HepG2 (cell line): ENCODE results near the gene SYMPK. TPM values are rescaled to one million over a fixed set of nuclear protein-coding genes. Genes with fewer than 3 reads are reported as not detected.

Source experiments
- AKNA ChIP-seq: sonication (generic); formaldehyde crosslinking; IDR thresholded peaks from 2 replicates; pipeline ENCODE4 v1.4.0; 2020; ENCODE audit warnings: missing genetic modification reagents, borderline replicate concordance
- GMEB1 ChIP-seq: sonication (generic); formaldehyde crosslinking; IDR thresholded peaks from 2 replicates; pipeline ENCODE4 v1.5.1; 2020; ENCODE audit warnings: missing genetic modification reagents, mild to moderate bottlenecking, borderline replicate concordance
- HDAC6 ChIP-seq: fragments of 200-600 bp; sonication (generic); IDR thresholded peaks from 2 replicates; pipeline ENCODE4 v1.7.0; 2017; ENCODE audit warnings: mild to moderate bottlenecking, antibody characterized with exemption, low read length, low read depth
- HOMEZ ChIP-seq: IDR thresholded peaks from 2 replicates; pipeline ENCODE4 v1.6.1; 2016; ENCODE audit warnings: low read depth
- NR3C1 ChIP-seq: sonication (generic); formaldehyde crosslinking; IDR thresholded peaks from 2 replicates; pipeline ENCODE4 v1.4.0; 2020; ENCODE audit warnings: missing genetic modification reagents
- PHF5A ChIP-seq: IDR thresholded peaks from one replicate; pipeline ENCODE4 v1.6.1; 2018; ENCODE audit warnings: low read depth, missing genetic modification reagents; ENCODE audit not compliant: unreplicated experiment
- RXRB ChIP-seq: IDR thresholded peaks from 2 replicates; pipeline ENCODE4 v1.6.1; 2016; ENCODE audit warnings: borderline replicate concordance, missing genetic modification reagents, missing compliant biosample characterization
- SAP130 ChIP-seq: IDR thresholded peaks from 2 replicates; pipeline ENCODE4 v1.6.1; 2016; ENCODE audit warnings: low read depth
- SOX6 ChIP-seq, 2 experiments: fragments of 450-650 bp in 1 of 2; sonication (generic) in 1 of 2; formaldehyde crosslinking in 1 of 2; IDR thresholded peaks; 2 replicates each; pipeline versions ENCODE4 v1.4.0 to v1.6.1; 2017 to 2020; ENCODE audit warnings: antibody characterized with exemption in 1 of 2, mild to moderate bottlenecking in 1 of 2, missing genetic modification reagents in 1 of 2
- ZNF280B ChIP-seq: sonication (generic); formaldehyde crosslinking; IDR thresholded peaks from 2 replicates; pipeline ENCODE4 v1.5.0; 2020; ENCODE audit warnings: missing genetic modification reagents, mild to moderate bottlenecking, borderline replicate concordance
- ZNF609 ChIP-seq: sonication (generic); formaldehyde crosslinking; IDR thresholded peaks from 2 replicates; pipeline ENCODE4 v1.4.0; 2020; ENCODE audit warnings: mild to moderate bottlenecking, missing genetic modification reagents, borderline replicate concordance
- ZNF674 ChIP-seq: sonication (generic); formaldehyde crosslinking; IDR thresholded peaks from 2 replicates; pipeline ENCODE4 v1.5.0; 2020; ENCODE audit warnings: low read depth, mild to moderate bottlenecking, missing genetic modification reagents
- polyA plus RNA-seq, 8 experiments: library from polyadenylated mRNA; depleted of rRNA in 3 of 8; stranded (reverse) in 7 of 8; unstranded in 1 of 8; fragments of >200 nt; fragmentation: Illumina TruSeq in 4 of 8; extraction: Trizol in 4 of 8; gene quantifications; 2 replicates each; pipeline versions ENCODE4 v1.2.1 to v1.2.3, GENCODE V29; 2011 to 2016; ENCODE audit warnings: low read depth in 4 of 8, missing spikeins in 1 of 8, mixed read lengths in 1 of 8; ENCODE audit not compliant: insufficient read depth in 1 of 8
- total RNA-seq, 5 experiments: library from RNA; depleted of rRNA; stranded (reverse); fragments of >200 nt; fragmentation: Illumina TruSeq; extraction: Trizol; gene quantifications; 2 replicates each; pipeline ENCODE4 v1.2.3, GENCODE V29; 2016; ENCODE audit warnings: low read depth in 1 of 5

Gene SYMPK
- total and polyA plus RNA-seq, 2 of the 13 experiments (the other 11 are each of a cell fraction or from before 2014, with no cell fraction given) = 21.9 to 55.7 TPM

- TF ChIP-seq PHF5A (CRISPR knock-in tag) (no peak), SAP130 (CRISPR knock-in tag) (peak; percentile 70), HOMEZ (CRISPR knock-in tag) (peak; percentile 50; the same call in 1 of the 2 replicates), AKNA (CRISPR knock-in tag) (no peak), NR3C1 (CRISPR knock-in tag) (no peak), RXRB (CRISPR knock-in tag) (no peak; the same call in 1 of the 2 replicates), GMEB1 (no peak), HDAC6 (no peak), SOX6 (IDR thresholded peaks at IDR 0.05) (no peak), SOX6 (CRISPR knock-in tag; IDR thresholded peaks at IDR 0.05) (no peak), ZNF674 (CRISPR knock-in tag) (no peak), ZNF280B (CRISPR knock-in tag) (no peak; the same call in 1 of the 2 replicates), ZNF609 (no peak)
These were observed 1.1 kb upstream of the SYMPK start, which contains the start of gene FOXA3 (continued) for GRCh38 chr19:45863840-45864628.
